HG03342 (cell line): ENCODE results near the gene URM1.
A peak's percentile ranks its signal among the peaks of the same experiment; 100 is the strongest.

Experiments
- ATAC-seq: cut with Tn5 transposase; IDR thresholded peaks from one replicate; pipeline ENCODE4 v1.9.1; 2021; ENCODE audit warnings: mild to moderate bottlenecking, moderate library complexity; ENCODE audit not compliant: unreplicated experiment

URM1 gene

DNA sequence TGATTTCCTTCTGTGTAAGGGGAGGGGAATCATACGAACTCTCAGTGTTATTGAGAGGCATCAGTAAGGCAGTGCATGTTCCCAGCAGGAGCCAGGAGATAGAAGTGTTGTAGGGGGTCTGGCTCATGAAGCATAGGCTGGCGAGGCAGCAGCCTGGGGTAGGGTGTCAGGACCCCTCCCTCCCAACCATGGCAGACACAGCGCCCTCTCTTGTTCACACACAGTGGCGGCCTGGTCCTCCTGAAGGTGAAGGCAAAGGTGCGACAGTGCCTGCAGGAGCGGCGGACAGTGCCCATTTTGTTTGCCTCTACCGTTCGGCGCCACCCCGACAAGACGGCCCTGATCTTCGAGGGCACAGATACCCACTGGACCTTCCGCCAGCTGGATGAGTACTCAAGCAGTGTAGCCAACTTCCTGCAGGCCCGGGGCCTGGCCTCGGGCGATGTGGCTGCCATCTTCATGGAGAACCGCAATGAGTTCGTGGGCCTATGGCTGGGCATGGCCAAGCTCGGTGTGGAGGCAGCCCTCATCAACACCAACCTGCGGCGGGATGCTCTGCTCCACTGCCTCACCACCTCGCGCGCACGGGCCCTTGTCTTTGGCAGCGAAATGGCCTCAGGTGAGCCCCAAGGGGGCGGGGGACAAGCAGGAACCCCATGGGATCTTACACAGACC, 26.1 kb upstream of the URM1 start:
- ATAC-seq, result no peak

- no peak for ATAC-seq
Observed at GRCh38 chr9:128349125-128349524, 22.0 kb upstream of the URM1 start.

DNA sequence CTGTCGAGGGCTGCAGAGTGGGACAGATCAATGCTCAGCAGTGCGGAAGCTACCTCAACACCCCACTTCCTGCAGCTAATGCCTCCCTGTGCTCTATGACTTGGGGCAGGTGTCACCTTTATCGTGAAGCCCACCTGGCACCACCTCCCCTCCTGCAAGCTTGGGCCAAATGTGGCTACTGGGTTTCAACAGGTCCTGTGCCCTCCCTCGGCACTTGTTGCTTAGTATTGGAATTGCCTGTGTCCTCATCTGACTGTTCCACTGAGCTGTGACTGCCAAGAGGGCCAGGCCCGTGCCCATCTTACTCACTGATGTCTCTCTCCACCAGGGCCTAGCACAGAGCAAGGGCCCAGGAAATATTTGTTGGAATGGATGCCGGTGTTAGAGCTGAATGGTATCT, 21.4 kb upstream of the URM1 start:
- no peak for ATAC-seq

DNA sequence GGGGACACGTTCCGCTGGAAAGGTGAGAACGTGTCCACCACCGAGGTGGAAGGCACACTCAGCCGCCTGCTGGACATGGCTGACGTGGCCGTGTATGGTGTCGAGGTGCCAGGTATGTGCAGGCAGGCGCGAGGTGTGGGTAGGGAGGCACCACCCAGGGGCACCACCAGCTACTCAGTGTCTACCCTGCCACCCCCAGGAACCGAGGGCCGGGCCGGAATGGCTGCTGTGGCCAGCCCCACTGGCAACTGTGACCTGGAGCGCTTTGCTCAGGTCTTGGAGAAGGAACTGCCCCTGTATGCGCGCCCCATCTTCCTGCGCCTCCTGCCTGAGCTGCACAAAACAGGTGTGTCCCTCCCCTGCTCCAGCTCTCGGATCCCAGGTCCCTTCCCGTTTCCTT, 15.7 kb upstream of the URM1 start:
- ATAC-seq, result no peak

- no peak for ATAC-seq
Observed at GRCh38 chr9:128358090-128358489, 13.1 kb upstream of the URM1 start.

DNA sequence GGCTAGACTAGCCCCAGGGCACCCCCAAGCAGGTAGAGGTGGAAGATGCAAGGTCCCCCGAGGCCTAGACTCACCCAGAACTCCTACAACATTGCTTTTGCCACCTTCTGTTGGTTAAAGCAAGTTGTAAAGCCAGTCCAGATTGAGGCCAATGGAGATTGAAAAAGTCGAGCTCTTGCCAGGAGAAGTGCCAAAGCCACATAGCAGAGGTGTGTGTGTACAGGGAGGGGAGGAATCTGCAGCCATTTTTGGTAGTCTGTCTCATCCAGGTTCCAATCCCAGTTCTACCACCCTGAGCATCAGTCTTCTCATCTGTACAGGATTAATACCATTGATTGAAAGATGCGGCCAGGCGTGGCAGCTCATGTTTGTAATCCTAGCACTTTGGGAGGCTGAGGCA, 12.3 kb upstream of the URM1 start:
- ATAC-seq, result no peak

DNA sequence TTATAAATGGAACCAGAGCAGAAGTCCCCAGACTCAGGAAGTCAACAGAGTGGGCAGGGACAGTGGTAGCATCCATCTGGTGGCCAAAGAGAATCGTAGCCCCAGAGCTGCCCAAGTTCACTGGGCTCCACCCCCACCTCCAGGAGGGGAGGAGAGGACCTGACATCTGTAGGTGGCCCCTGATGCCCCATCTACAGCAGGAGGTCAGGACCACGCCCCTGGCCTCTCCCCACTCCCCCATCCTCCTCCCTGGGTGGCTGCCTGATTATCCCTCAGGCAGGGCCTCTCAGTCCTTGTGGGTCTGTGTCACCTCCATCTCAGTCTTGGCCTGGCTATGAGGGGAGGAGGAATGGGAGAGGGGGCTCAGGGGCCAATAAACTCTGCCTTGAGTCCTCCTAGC, 10.3 kb upstream of the URM1 start:
- no peak for ATAC-seq

DNA sequence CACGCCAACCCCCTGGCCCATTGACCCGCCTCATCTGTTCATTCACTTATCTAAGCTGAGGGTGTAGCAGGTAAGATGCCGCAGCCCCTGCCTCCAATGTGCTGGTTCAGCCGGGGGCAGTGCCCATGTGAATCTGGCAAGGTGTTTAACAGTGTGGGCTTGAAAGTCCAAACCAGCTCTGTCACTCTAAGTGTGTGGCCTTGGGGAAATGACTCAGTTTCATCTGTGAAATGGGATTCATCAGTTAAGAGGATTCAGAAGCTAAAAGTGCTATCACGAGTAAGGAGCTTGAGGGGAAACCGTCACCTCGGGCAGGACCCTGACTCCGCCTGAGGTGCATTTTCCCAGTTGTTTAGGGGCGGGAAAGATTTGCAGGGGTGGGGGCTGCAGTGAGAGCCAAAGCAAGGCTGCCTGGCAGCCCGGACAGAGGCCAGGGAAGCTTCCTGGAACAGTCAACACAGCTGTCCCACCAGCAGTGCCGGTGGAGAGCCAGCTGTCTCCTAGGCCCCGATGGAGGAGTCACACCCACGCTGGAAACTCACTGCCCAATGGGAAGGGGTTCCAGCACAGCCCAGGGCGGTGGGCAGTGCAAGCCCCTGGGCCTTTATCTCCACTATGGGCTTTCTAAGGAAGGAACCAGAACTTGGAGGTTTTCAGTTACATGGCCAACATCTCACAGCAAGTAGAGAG, 9.7 kb upstream of the URM1 start:
- no peak for ATAC-seq

DNA sequence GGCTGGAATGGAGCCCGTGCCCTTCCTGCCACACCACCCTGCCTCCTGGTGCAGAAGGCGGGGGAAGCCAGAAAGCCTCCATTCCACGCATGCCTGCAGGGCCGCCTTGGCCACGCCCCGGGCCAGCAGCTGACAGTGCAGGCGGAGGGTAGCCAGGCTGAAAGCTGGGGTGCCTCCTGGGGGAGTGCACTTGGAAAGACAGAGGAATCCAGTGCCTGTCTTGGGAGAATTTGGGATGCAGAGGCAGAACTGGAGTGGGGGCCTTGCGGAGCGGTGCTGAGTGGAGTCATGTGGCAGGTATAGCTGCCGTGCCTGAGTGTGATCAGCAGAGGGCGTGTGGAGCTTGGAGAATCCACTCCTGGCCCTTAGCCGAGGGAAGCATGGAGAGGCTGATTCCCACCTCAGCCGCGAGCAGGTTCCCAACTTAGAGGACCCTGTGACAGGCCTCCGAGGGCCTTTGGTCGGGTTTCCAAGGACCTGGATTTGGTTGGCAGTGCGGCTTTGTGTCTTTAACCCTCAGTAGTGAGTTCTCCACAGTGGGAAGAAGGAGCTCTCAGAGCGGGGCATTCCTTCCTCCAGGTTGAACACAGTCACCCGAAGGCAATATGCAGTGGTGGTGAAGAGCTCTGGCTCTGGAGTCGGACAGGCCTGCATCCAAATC, 9.1 kb upstream of the URM1 start:
- ATAC-seq, result peak; percentile 65

DNA sequence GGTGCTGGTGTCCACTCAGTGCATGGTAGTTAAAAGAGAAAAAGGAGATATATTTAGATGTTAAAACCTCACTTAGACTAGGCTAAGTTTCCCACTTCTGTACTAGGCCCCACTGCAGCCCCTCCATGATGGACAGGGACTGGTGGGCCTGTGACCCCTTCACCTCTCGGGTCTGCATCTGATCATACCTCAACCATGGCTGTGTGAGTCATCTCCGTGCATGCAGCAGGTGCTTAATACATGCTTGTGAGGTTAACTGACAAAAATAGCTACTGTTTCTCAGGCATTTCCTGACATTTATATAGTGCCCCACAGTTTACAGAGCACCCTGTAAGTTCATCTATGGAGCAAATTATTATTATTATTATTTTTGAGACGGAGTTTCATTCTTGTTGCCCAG, 8.4 kb upstream of the URM1 start:
- ATAC-seq, result no peak

DNA sequence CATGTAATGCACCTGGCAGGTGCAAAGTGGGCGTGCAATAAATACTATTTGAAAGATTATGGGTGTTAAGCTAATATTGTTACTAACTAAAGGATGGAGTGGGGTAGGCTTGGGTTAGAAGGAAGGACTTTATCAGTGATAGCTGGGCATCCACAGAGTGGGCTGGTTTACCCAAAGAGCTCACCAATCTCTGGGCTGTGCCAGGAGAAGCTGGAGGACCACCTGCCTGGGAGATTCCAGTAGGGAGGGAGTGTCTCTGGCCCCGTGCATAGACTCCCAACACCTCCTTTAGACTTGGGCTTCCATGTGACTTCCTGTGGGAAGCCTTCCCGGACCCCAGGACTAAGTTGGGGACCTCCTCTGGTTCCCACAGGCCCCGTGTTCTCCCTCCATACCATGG, 5.6 kb upstream of the URM1 start:
- ATAC-seq, result no peak

- ATAC-seq, result no peak
Observed at GRCh38 chr9:128369024-128369706, 2.0 kb upstream of the URM1 start.

DNA sequence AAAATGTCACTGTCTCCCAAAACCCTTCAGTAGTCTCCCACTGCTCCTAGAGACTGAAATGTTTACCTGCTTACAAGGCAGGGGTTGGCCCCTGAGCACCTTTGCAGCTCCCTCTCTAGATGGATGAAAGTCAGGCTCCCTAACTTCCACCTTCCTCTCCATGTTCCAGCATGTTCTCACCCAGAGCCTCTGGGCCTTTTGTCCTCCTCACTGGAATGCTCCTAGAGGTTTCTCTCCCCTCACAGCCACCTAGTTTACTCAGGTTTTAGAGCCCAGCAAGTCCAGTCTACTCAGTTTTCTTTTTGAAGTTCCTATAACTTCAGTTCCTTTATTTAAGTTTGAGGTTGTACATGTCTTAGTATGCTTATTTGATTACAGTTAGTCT, 815 bp upstream of the URM1 start:
- no peak for ATAC-seq

DNA sequence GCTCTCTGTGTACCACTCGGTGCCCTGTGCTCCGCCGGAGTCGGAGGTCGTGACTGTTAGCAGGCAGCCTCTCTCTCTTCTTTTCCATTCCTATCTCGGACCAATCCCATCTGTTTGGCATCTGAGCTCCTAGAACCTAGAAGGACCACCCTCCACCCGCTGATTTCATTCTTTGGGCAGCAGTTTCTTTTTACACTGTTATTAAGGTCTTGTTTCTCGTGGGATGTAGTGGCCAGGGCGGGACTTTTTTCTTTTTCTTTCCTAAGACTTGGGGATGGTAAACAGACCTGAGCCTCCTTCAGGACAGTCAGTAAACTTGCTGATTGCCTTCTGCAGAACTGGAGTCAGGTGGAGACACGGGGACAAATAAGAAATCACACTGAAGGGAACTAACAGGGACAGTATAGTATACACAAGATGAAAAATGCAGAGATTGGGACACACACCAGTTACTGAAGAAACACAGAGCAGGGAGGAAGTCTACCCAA, 500 bp downstream of the URM1 start:
- no peak for ATAC-seq

DNA sequence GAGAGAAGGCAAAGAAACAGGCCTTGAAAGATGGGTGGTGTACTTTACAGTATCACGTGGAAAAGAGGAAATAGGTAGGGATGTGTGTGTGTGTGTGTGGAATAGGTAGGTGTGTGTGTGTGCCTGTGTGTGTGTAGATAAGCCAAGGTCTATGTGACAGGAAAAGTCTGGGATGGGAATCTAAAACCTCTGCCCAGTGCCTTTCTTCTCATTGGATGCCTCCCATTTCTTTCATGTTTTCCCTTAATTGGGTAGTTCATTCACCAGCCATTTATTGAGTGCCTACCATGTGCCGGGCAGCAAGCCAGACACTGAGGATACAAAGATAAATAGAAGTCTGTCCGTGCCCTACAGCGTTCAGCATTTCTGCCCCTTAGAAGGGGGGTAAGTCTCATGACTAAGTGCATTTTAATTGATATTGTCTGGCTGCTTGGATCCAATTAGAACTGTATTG, 1.0 kb downstream of the URM1 start:
- ATAC-seq, result no peak

DNA sequence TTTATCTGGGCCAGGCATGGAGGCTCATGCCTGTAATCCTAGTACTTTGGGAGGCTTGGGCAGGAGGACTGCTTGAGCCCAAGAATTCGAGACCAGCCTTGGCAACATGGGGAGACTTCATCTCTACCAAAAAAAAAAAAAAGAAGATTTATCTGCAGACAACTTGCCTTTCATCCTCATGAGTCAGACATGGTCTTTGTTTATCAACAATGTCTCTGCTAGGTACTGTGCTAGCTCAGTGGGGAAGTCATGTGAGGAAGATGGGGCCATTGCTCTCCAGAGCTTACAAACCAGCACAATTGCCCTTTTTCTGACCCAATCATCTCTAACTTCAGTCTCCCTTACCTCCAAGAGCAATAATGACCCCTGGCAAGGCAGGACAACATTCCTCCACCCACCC, 1.6 kb downstream of the URM1 start:
- ATAC-seq, result no peak

DNA sequence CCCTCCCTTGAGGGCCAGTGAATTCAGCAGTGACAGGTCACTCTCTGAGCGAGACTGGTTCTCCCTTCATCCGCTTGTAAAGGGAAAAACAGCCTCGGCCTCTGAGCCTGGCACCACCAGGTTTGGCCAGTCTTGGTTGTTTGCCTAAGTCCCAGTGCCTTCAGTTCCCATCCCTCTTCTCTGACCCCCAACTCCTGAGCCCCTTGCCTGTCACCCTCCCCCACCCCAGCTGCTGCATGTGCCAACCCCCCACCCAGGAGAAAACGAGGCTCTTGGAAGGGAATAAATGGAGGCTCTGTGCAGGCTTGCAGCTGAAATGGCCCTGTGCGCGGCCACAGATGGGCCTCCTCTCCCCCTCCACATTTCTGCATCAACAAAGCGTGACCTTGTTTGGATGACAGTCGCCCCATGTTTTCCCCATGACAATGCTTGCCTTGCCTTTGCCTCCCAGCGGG, 3.1 kb downstream of the URM1 start:
- ATAC-seq, result no peak

DNA sequence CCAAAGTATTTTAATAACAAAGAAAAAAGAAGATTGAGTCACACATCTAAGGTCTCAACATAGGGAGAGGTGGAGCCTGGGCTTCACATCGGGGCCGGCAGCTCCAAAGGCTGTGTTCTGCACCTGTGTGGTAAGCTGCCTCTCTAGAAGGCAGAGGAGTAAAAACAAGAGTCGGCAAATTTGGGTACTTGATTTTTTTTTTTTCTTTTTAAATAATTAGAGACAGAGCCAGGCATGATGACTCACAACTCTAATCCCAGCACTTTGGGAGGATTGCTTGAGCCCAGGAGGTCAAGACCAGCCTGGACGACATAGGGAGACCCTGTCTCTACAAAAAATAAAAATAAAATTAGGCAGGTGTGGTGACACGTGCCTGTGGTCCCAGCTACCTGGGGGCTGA, 4.7 kb downstream of the URM1 start:
- no peak for ATAC-seq

GRCh38 chr9:128382261-128382660, 11.1 kb downstream of the URM1 start:
- ATAC-seq, result no peak

DNA sequence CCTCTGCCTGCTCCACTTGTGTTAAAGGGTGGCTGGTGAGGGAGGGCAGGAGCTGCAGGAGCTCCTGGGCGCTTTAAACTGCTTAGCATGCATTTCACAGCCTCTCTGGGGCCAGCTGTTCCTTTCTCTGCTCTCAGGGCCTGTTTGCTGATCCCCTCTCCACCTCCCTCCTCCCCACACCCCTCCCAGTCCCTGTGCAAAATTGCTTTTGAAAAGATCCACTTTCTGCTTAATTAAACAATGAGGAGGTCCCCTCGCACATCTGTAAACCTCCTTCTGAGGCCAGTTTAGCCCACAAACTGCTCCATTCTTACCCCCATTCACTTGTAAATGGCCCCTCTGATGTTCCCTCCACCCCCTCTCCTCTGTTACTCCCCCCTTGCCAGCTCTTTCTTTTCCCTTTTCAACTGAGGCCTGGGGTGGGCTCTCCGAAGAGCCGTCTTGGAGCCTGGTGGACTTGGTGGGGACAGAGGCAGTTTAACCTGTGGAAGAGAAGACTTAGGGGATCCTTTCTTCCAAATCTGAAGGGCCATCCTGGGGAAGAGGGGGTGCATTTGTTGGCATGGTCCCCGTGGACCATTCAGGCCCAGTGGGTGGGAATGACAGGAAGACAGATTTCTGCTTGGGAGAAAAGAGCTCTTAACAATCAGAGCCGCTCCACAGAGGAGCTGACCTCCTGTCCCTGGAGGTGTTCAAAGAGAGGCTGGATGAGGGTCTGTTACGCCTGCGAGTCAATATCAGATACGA, 12.0 kb downstream of the URM1 start:
- no peak for ATAC-seq

DNA sequence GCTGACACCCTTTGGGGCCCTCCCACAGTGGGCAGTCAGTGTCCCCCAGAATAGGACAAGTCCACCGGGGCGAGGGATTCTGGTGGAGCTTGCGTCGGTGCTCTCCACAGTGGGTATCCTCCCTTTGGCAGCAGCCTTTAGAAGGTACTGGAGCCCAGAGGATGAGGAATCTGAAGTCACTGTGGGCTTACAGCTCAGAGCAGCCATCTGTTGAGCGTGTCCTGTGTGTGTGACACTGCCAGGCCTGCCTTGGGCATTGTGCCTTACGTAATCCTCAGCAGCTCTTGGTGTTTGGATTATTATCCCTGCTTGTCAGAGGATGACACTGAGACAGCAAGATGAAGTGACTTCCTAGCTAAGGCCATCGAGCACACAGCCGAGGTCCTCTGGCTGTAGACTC, 12.6 kb downstream of the URM1 start:
- no peak for ATAC-seq
